ENCODE measurements around the gene SLC39A6. TPM values are rescaled to one million over a fixed set of nuclear protein-coding genes. Genes with fewer than 3 reads are reported as not detected.

SLC39A6 gene
- total RNA-seq, 2 experiments from 2014 or later: 20.6 to 20.8 TPM

- TF ChIP-seq CTCF (IDR thresholded peaks at IDR 0.05): no peak
- CTCF ChIA-PET: no interaction called here
- Mint-ChIP-seq H3K4me1 (ENCODE audit: low read depth) (peaks cover 7% of the 10 kb centered on the region), H3K36me3 (ENCODE audit: low read depth) (peaks cover 51% of the 10 kb centered on the region), H3K27ac (no peak overlapping the region), H3K4me3 (no peak overlapping the region), H3K9me3 (no peaks in the 10 kb centered on the region), H3K27me3 (no peaks in the 10 kb centered on the region)
- POLR2A ChIA-PET: interaction anchor here (0.7 kb wide), 1 partner anchor 24 kb away, joined by 3 read pairs; the partner anchor contains the start of gene SLC39A6
- ATAC-seq: no peak
- intact Hi-C loops (cut with micrococcal nuclease): no loop called here
- no peak for DNase-seq
These were observed 23.6 kb upstream of the SLC39A6 start for GRCh38 chr18:36152781-36153180.

- peak overlapping the region; percentile 37 for H3K27ac Mint-ChIP-seq
- H3K4me3 Mint-ChIP-seq: no peak overlapping the region
- ChIA-PET POLR2A (interaction anchor here (1.2 to 2.0 kb wide), 2 partner anchors 16 to 20 kb away, joined by 5 to 7 read pairs; partner anchors contain the start of genes ELP2 and SLC39A6), CTCF (no interaction called here)
- intact Hi-C loops (cut with micrococcal nuclease): no loop called here
- DNase-seq (no peak), ATAC-seq (no peak)
- no peak for TF ChIP-seq CTCF (IDR thresholded peaks at IDR 0.05)
- H3K9me3 Mint-ChIP-seq: no peaks in the 10 kb centered on the region
- peaks cover 2% of the 10 kb centered on the region for H3K4me1 Mint-ChIP-seq (ENCODE audit: low read depth)
- H3K36me3 Mint-ChIP-seq (ENCODE audit: low read depth): peaks cover 51% of the 10 kb centered on the region
- no peaks in the 10 kb centered on the region for H3K27me3 Mint-ChIP-seq
These were observed 20.6 kb upstream of the SLC39A6 start for GRCh38 chr18:36149514-36150289.

- intact Hi-C loops (cut with micrococcal nuclease): no loop called here
- DNase-seq (no peak), ATAC-seq (no peak)
- TF ChIP-seq CTCF (IDR thresholded peaks at IDR 0.05): no peak
- Mint-ChIP-seq H3K9me3 (no peaks in the 10 kb centered on the region), H3K27ac (no peak overlapping the region), H3K4me3 (no peak overlapping the region), H3K36me3 (ENCODE audit: low read depth) (peaks cover 50% of the 10 kb centered on the region), H3K27me3 (no peaks in the 10 kb centered on the region), H3K4me1 (ENCODE audit: low read depth) (peaks cover 5% of the 10 kb centered on the region)
- POLR2A ChIA-PET: no interaction called here
- CTCF ChIA-PET: interaction anchor here (1.2 kb wide), 1 partner anchor 48 kb away, joined by 5 read pairs; no protein-coding TSS in a partner anchor
These were observed 14.3 kb upstream of the SLC39A6 start for GRCh38 chr18:36143391-36143790.

GRCh38 chr18:36142751-36143150 lies 13.6 kb upstream of the SLC39A6 start:
- H3K4me1 Mint-ChIP-seq (ENCODE audit: low read depth): peaks cover 5% of the 10 kb centered on the region
- no peaks in the 10 kb centered on the region for H3K27me3 Mint-ChIP-seq
- ChIA-PET CTCF (interaction anchor here (1.2 kb wide), 1 partner anchor 47 kb away, joined by 5 read pairs; no protein-coding TSS in a partner anchor), POLR2A (no interaction called here)
- no peak overlapping the region for H3K27ac Mint-ChIP-seq
- DNase-seq (no peak), ATAC-seq (no peak)
- H3K36me3 Mint-ChIP-seq (ENCODE audit: low read depth): peaks cover 50% of the 10 kb centered on the region
- no peak overlapping the region for H3K4me3 Mint-ChIP-seq
- no peaks in the 10 kb centered on the region for H3K9me3 Mint-ChIP-seq
- no peak for TF ChIP-seq CTCF (IDR thresholded peaks at IDR 0.05)
- intact Hi-C loops (cut with micrococcal nuclease): no loop called here

- CTCF ChIA-PET: no interaction called here
These were observed 12.4 kb upstream of the SLC39A6 start for GRCh38 chr18:36141576-36141975.

More at GRCh38 chr18:36141576-36141975, 12.4 kb upstream of the SLC39A6 start:
- ATAC-seq (no peak), DNase-seq (no peak)
- Mint-ChIP-seq H3K4me1 (ENCODE audit: low read depth) (peaks cover 10% of the 10 kb centered on the region), H3K36me3 (ENCODE audit: low read depth) (peaks cover 54% of the 10 kb centered on the region), H3K4me3 (no peak overlapping the region), H3K27me3 (no peaks in the 10 kb centered on the region), H3K9me3 (no peaks in the 10 kb centered on the region), H3K27ac (no peak overlapping the region)
- intact Hi-C loops (cut with micrococcal nuclease): no loop called here
- POLR2A ChIA-PET: interaction anchor here (3.3 kb wide), 1 partner anchor 12 kb away, joined by 21 read pairs; the partner anchor contains the start of genes ELP2 and SLC39A6
- TF ChIP-seq CTCF (IDR thresholded peaks at IDR 0.05): no peak

Measured in activated CD8-positive, alpha-beta T cell treated with anti-CD3 and anti-CD28 coated beads for 36 hours (primary cell).